Lung microvascular endothelial cell (primary cell): ENCODE measurements around the gene BCAM. TPM values are rescaled to one million over a fixed set of nuclear protein-coding genes. Genes with fewer than 3 reads are reported as not detected.
"Not testable (repeated sequence)": the region's sequence is repeated elsewhere in the genome, so short reads cannot be mapped to it uniquely, and the experiment has no call there.

Experiments used
- DNase-seq, 2 donors: peaks; one replicate each; pipeline versions ENCODE4 v3.0.0 to v3.0.0-alpha.2; 2010; ENCODE audit warnings: low read depth in 2 of 2
- total RNA-seq: library from RNA; depleted of rRNA; stranded (reverse); fragments of >200 nt; gene quantifications from 2 replicates; pipeline ENCODE4 v1.2.1, GENCODE V29; 2014

Gene BCAM
- total RNA-seq, 1 donor from 2014 or later = 34.3 TPM

DNA sequence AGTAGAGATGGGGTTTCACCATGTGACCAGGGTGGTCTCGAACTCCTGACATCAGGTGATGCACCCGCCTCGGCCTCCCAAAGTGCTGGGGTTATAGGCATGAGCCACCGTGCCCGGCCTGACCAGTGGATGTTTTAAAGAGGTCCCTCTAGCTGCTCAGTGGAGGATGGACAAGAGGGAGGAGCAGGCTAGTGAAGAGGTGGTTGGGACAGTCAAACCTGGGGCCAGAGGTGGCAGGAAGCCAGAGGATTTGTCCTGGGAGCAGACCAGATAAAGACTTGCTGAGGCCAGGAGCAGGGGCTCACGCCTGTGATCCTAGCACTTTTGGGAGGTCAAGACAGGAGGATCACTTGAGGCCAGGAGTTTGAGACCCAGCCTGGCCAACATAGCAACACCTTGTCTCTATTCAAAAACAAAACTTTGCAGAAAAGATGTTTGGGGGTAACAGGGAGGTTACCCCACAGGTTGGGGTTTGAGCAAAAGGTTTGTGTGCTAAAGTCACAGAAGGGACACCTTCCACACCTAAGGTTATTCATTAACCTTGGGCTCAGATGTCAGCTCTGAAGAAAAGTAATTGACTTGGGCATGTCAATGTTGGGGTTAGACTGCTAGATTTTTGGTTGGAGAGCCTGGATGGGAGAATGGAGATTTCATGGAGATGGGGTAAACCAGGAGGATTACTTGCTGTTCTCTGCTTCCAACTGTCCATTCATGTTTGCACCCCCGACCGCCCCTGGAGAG lies 9.0 kb downstream of the BCAM start:
- no peak for DNase-seq

DNA sequence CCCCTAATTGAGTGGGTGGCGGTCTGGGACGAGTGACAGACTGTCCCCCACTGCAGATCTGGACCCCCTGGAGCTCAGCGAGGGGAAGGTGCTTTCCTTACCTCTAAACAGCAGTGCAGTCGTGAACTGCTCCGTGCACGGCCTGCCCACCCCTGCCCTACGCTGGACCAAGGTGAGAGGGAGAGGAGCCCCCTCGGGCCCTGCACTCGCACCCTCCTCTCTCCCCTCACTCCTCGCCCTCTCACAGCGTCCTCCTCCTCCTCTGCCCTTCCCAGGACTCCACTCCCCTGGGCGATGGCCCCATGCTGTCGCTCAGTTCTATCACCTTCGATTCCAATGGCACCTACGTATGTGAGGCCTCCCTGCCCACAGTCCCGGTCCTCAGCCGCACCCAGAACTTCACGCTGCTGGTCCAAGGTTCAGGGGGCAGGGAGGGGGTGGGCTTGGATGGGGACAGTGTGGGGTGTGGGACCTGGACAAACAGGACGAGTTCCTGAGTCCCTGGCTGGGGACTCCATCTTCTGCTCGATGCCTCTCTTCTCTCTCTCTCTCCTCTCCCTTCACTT lies 9.6 kb downstream of the BCAM start:
- no peak for DNase-seq

DNA sequence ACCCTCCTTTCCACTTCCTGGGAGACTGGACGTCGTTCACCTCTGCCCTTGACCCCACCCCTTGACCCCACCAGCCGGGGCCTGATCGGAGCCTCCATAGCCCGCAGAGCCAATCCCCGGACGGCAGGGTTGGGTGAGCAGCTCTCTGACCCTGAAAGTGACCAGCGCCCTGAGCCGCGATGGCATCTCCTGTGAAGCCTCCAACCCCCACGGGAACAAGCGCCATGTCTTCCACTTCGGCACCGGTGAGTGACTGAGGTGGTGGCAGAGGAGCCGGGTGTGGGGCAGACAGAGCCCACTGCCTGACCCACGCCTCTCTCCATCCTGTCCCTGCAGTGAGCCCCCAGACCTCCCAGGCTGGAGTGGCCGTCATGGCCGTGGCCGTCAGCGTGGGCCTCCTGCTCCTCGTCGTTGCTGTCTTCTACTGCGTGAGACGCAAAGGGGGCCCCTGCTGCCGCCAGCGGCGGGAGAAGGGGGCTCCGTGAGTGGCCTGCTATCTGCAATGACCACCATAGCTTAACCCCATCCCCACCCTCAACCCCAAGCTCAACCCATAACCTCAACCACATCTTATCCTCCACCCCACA lies 10.4 kb downstream of the BCAM start:
- DNase-seq = no peak

DNA sequence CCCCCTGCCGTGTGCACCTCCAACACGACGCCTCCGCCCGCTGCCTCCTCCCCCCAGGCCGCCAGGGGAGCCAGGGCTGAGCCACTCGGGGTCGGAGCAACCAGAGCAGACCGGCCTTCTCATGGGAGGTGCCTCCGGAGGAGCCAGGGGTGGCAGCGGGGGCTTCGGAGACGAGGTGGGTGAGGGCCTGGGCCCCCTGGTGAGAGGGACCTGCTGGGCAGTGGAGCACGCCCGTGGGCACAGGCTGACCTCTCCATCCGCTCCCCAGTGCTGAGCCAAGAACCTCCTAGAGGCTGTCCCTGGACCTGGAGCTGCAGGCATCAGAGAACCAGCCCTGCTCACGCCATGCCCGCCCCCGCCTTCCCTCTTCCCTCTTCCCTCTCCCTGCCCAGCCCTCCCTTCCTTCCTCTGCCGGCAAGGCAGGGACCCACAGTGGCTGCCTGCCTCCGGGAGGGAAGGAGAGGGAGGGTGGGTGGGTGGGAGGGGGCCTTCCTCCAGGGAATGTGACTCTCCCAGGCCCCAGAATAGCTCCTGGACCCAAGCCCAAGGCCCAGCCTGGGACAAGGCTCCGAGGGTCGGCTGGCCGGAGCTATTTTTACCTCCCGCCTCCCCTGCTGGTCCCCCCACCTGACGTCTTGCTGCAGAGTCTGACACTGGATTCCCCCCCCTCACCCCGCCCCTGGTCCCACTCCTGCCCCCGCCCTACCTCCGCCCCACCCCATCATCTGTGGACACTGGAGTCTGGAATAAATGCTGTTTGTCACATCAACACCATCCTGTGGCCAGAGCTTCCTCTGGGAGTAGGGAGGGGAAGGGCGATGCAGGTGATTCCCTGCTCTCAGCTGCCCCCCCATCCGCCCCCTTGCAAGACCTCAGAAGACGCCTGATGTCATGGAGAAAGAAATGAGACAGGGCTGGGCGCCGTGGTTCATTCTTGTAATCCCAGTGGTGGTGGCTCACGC lies 12.0 kb downstream of the BCAM start:
- peak; percentile 35 to 39 for DNase-seq

DNA sequence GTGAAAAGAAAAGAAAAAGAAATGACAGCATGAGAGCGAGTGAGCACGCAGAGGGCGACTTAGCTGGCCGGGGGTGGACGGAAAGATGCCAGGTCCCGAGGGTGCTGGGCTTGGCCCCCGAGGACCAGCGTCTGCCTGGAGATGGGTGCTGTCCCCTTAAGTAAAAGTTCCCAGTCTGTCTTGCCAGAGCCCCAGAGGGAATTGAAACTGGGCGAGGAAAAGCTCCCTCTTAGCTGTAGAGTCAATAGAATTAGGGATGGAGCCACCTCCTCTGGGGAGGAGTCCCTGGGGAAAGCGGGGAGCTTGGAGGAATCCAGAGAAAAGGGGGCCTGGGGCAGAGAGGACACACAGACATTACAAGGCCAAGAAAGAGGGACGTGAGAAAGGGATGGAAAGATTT lies 13.3 kb downstream of the BCAM start:
- no peak for DNase-seq

DNA sequence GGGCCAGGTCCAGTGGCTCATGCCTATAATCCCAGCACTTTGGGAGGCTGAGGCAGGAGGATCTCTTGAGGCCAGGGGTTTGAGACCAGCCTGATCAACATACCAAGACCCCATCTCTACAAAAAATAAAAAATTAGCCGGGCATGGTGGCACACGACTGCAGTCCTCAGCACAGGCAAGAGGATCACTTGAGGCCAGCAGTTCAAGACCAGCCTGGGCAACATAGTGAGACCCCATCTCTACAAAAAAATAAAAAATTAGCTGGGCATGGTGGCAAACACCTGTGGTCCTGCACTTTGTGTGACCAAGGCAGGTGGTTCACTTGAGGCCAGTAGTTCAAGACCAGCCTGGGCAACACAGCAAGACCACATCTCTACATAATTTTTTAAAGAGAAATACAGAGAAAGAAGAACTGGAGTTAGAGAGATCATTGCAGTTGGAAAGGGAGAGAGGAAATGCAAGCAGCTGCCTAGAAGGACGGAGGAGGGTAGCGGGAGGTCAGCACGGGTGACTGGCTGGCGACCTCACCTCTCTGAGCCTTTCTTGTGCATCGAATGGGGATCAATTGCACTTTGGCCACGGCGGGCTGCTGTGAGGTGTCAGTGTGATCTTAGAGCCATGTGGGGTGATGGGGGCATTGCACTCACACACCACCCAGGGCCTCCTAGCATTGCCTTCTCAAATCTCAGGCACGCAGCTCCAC lies 13.9 kb downstream of the BCAM start:
- DNase-seq = no peak

DNA sequence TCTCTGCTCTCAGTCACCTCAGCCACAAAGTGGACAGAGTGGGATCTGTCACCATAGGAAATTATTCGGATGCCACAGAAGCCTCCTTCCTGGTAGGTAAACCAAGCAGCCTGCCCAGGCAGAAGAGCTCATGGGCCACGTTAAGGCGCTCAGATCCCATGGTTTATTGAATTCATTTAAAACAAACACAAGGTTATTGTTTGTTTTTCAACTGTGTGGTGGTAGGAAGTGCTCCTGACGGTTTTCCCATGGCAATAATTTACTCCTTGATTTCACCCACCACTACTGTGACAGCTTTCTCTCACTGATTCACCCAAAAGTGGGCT lies 14.4 kb downstream of the BCAM start:
- DNase-seq = peak in 1 of 2 donors; percentile 16

DNA sequence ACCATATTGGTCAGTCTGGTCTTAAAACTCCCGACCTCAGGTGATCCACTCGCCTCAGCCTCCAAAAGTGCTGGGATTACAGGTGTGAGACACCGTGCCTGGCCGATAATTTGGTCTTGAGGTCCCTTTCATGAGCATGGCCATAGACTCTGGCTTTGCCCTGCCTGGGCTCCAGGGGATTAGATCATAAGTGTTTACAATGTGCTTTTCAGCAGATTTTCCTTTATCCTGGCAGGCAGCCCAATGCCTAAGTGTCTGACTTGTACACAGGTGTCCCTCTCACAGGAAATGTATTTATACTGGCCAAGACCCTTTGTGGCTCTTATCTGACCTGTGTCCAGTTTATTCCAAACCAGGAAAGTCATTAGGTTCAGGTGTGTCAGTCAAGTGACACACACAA lies 15.9 kb downstream of the BCAM start:
- peak in 1 of 2 donors; percentile 30 for DNase-seq

DNA sequence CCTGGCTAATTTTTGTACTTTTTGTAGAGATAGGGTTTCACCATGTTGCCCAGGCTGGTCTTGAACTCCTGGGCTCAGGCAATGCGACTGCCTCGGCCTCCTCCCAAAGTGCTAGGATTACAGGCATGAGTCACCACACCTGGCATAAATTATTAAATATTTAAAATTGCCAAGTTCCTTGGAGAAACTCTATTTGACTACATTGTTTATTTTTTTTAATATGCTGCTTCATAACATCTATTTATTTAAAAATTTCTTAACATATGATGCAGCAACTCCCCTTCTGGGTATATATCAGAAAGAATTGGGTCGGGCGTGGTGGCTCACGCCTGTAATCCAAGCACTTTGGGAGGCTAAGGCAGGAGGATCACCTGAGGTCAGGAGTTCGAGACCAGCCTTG lies 24.0 kb downstream of the BCAM start:
- DNase-seq = not testable (repeated sequence)

DNA sequence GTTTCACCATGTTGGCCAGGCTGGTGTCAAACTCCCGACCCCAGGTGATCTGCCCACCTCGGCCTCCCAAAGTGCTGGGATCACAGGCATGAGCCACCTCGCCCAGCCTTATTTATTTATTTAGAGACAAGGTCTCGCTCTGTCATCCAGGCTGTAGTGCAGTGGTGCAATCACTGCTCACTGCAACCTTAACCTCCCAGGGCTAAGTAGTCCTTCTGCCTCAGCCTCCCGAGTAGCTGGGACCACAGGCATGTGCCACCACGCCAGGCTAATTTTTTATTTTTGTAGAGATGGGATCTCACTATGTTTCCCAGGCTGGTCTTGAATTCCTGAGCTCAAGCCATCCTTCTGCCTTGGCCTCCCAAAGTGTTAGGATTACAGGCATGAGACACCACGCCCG lies 25.5 kb downstream of the BCAM start:
- not testable (repeated sequence) for DNase-seq

DNA sequence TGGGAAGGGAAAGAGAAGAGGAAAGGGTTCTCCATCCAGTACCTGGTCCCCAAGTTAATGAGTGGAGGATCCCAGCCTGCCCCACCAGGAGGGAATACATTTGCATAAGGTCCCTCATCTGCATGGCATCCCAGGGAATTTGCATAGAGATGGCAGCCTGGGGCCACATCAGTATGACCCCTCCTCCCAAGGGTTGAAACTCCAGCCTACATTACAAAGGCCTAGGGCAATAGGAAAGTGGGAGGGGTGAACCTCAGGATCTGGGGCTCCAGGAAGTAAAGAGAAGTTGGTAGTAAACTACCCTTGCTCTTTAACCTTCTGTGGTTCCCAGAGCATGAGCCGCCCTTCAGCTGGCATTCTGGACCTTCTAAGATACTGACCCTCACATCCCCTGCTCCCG lies 30.4 kb downstream of the BCAM start:
- DNase-seq = no peak

DNA sequence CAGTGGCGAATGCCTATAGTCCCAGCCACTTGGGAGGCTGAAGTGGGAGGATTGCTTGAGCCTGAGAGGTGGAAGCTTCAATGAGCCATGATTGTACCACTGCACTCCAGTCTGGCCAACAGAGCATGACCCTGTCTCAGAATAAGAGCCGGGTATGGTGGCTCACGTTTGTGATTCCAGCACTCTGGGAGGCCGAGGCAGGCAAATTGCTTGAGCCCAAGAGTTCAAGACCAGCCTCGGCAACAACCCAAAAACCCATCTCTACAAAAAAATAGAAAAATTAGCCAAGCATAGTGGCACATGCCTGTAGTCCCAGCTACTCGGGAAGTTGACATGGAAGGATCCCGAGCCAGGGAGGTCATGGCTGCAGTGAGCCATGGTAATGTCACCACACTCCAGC lies 31.9 kb downstream of the BCAM start:
- DNase-seq = no peak

DNA sequence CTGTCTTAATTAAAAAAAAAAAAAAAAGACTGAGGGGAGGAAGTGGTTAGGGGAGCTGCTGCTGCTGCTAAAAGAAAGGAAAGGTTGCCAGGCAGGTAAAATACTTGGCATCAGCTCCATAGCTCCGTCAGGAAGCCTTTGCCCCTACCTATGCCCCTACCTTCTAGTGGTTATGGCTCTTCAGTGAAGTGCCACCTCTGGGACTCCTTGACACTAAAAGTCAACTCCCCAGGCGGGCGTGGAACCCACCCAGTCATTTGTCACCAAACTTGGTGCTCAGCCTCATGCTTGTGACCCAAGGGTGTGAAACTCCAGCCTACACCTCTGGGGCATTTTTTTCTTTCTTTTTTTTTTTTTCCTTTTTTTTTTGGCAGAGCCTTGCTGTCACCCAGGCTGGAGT lies 32.3 kb downstream of the BCAM start:
- DNase-seq = no peak

DNA sequence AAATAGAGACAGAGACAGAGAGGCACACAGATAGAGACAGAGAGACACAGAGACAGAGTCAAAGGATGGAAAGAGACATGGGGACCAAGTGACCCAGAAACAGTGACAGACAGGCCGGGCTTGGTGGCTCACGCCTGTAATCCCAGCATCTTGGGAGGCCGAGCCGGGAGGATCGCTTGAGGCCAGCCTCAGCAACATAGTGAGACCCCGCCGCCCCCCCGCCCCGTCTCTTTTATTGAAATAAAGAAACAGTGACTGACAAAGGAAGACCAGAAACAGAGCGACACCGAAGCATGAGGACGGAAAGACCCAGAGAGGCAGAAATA lies 36.3 kb downstream of the BCAM start:
- no peak for DNase-seq

DNA sequence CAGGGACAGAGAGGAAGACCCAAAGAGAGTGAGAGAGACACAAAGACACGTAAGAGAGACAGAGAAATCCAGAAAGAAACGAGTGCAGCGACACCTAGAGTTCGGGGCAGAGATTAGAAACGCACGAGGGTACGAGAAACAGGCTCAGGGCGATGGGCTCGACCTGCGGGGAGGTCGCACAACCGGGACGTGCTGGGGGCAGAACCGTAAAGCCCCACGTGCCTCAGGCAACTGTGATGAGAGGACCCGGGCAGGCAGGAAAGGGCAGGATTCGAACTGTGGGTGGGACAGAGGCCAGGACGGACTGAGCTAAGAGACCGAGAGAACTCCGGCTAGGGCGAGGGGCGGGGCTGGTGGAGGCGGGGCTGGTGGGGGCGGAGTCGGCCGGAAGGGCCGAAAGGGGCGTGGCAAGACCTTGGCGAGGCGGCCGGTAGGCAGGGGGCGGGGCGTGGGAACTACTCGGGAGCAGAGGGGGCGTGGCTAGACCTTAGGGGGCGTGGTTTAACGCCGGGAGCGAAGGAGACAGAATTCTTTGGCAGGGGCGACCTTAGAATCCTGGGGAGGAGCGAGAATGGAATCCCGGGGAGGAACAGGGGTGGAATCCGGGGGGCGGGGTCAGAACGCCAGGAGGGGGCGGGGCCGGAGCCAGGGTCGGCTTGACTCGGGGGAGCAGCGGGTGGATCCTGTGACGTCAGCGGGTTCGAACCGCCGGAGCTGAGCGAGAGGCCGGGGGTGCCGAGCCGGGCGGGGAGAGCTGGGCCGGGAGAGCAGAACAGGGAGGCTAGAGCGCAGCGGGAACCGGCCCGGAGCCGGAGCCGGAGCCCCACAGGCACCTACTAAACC lies 36.9 kb downstream of the BCAM start, which contains the start of gene NECTIN2:
Gene NECTIN2, plus strand, starts transcription at position 686 of the 843 bp plus-strand sequence. CDS start 229 bp downstream, outside the sequence.
- peak; percentile 99 for DNase-seq

DNA sequence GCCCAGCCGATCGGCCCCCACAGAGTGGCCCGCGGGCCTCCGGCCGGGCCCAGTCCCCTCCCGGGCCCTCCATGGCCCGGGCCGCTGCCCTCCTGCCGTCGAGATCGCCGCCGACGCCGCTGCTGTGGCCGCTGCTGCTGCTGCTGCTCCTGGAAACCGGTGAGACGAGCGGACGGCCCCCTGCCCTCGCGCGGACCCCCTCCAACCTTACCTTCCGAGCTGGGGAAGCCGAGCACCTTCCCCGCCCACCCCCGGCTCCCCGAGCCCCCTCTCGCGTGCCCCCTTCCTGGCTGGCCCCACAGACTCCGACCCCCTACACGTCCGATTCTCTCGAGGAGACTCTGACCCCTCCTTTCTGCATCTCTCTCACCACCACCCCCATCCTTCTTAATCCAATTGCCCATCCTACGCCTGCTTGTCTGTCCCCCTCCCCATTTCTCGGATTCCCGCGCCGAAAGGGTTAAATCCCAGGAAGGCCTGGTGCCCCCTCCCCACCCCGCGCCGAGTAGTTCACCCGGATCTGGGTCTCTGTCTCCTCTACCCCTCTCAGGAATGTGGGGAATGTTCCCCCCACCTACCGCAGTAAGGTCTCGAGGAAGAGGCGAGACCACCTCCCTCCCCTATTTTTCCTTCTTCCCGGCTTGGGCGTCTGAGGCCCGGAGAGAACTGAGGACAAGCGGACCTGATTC lies 37.7 kb downstream of the BCAM start:
- peak in 1 of 2 donors; percentile 35 for DNase-seq

DNA sequence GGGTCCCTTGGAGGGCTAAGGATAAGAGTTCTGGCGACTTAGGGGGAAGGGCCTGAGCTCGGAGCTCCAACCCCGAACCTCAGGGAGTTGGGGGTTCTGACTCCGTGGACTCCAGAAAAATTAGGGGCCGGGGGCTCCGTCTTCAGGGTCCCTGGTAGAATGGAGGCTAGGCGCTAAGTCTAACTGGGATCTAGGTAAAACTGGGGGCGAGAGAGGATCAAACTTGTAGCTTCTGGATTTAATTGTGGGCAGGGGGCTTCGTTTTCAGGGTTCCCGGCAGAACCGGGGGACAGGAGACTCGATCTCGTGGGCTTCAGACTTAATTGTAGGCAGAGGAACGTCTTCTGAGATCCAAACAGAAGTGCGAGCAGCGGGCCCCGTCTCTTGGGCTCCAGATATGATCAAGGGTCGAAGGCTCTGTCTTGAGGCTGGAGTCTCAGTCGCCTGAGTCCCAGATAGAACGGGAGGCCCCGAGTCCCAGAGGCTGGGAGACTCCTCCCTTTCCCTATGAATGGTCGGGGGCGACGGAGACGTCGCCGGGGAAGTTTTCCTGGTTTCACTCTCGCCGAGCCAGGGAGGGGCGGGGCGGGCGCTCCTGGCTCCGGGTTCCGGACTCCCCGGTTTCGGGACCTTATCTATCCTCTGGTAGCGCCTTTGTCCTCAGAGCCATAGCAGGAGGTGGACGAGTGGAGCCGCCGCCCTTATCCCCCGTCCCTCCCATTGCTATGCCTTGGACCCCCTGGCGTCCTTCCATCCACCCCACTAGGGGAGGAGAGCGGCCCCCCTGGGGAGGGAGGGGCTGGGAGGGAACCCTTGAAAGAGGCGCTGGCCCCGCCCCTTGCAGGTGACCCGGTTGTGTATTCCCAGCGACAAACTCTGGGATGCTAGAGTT lies 38.5 kb downstream of the BCAM start:
- peak; percentile 53 to 74 for DNase-seq

DNA sequence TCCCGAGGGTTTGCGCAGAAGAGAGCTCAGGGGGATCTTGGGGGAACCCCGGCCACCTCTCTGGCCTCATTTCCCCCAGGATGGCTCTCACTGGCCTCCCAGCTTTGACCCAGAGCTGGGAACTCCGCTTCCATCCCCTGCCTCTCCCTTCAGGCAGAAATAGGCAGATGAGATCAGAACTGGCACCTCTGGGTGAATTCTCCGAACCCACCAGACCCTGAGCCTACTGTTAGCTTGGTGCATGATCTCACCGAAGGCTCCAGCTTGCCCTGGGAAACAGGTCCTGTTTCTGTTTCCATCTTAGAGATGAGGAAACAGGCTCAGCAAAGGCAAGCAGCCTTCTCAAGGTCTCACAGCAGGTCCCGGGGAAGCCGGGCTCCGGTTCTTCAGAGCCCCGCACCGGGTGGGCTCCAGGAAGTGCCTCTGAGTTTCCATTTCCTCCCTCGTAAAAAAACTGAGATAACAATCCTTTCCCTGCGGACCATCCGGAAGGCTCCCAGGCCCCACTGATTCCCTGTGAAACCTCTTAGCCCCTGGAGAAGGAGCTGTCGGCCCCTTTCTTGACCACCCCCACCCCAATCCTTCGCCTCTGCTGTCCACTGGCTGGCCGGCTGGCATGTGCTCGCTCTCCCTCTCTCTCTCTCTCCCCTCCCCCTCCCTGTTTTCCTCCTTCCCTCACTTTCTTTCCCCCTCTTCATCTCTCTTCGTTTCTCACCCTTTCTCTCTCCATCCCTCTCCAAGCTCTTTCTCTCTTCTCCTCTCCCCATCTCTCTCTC lies 39.3 kb downstream of the BCAM start:
- DNase-seq = peak; percentile 70 to 80
